ENCODE data around the gene SPSB2. TPM values are rescaled to one million over a fixed set of nuclear protein-coding genes. Genes with fewer than 3 reads are reported as not detected.
A peak's percentile ranks its signal among the peaks of the same experiment; 100 is the strongest.

SPSB2 gene
- total RNA-seq, 1 donor: 11.9 TPM

DNA sequence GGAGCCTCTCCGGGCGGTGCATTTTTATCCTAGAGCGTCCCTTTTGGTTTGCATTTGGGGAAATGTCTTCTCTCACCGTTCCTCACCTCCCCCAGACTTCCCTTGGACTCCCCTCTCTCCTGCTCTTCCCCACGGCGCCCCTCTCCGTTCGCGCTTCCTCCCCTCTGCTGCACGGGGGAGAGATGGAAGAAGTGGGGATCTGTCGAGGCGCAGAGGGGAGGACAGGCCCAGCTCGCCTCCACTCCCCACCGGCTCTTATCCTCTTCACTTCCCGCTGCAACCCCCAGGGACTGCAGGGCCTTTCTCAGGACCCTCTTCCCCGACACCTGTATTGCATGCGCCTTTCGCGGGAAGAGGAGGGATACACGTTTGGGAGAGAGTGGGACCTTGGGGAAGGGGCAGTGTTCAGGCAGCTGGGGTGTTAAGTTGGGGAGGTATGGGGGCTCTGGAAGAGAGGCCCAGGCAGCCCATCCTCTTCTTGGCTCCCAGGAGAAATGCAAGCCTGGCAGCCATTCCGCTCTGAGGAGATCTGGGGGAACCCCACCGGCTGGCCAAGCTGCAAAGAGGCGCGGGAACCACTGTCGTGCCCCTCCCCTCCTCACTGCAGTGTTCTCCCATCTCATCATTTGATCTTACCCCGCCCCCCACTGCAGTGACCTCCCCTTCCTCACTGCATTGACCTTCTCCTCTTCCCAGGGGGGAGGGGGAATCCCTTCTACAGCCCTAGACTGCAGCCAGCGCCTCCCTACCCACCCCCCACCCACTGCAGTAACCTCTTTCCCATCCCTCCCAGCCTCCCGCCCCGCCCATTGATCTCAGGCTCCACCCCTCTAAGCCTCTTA is 42.1 kb upstream of the SPSB2 start:
- Histone ChIP-seq H3K27ac (ENCODE audit: low read depth, low read length) (no peak overlapping the region), H3K4me2 (ENCODE audit: insufficient read depth, low read length) (peak overlapping the region; percentile 85), H3K9me3 (ENCODE audit: low read depth, low read length) (no peaks in the 10 kb centered on the region), H3K4me1 (ENCODE audit: insufficient read depth, low read length) (peaks cover 22% of the 10 kb centered on the region), H4K20me1 (ENCODE audit: insufficient read depth, low read length) (peaks cover 4% of the 10 kb centered on the region), H3K36me3 (ENCODE audit: insufficient read depth, low read length) (peaks cover 6% of the 10 kb centered on the region), H3K79me2 (ENCODE audit: insufficient read depth, low read length) (peaks cover 19% of the 10 kb centered on the region), H2AFZ (ENCODE audit: low read length) (peak overlapping the region; percentile 65), H3K4me3 (ENCODE audit: insufficient read depth, low read length) (peak overlapping the region; percentile 84), H3K27me3 (ENCODE audit: insufficient read depth, low read length) (no peaks in the 10 kb centered on the region)
- peak; percentile 77 for DNase-seq (ENCODE audit: insufficient read length, low spot score, missing footprints)
- TF ChIP-seq, protein P1, sequence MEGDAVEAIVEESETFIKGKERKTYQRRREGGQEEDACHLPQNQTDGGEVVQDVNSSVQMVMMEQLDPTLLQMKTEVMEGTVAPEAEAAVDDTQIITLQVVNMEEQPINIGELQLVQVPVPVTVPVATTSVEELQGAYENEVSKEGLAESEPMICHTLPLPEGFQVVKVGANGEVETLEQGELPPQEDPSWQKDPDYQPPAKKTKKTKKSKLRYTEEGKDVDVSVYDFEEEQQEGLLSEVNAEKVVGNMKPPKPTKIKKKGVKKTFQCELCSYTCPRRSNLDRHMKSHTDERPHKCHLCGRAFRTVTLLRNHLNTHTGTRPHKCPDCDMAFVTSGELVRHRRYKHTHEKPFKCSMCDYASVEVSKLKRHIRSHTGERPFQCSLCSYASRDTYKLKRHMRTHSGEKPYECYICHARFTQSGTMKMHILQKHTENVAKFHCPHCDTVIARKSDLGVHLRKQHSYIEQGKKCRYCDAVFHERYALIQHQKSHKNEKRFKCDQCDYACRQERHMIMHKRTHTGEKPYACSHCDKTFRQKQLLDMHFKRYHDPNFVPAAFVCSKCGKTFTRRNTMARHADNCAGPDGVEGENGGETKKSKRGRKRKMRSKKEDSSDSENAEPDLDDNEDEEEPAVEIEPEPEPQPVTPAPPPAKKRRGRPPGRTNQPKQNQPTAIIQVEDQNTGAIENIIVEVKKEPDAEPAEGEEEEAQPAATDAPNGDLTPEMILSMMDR (IDR thresholded peaks at IDR 0.05; ENCODE audit: extremely low read depth, low read depth, low read length): no peak

DNA sequence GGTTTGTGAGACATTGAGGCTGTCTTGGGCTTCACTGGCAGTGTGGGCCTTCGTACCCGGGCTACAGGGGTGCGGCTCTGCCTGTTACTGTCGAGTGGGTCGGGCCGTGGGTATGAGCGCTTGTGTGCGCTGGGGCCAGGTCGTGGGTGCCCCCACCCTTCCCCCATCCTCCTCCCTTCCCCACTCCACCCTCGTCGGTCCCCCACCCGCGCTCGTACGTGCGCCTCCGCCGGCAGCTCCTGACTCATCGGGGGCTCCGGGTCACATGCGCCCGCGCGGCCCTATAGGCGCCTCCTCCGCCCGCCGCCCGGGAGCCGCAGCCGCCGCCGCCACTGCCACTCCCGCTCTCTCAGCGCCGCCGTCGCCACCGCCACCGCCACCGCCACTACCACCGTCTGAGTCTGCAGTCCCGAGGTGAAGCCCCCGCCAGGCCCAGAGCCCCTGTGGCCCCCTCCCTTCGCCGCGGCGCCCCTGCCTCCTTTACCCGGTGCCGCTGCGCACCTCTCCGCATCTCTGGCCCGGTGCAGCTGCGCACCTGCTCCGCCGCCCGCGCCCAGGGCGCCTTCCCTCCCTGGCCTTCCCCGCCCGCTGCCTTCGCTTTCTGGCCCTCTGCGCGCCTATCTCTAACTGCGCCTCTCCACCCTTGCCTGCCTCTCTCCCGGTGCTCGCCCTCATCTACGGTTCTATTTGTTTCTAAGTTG is 41.3 kb upstream of the SPSB2 start, which contains the start of gene ENO2:
Gene ENO2 (plus strand): TSS at position 335 of the 701 bp plus-strand sequence. CDS start 1,253 bp downstream, outside the sequence.
- TF ChIP-seq, protein P1 (IDR thresholded peaks at IDR 0.05; ENCODE audit: extremely low read depth, low read depth, low read length): no peak
- H3K27ac ChIP-seq (ENCODE audit: low read depth, low read length): peak within 1 kb of the TSS; percentile 48
- H3K79me2 ChIP-seq (ENCODE audit: insufficient read depth, low read length): peaks cover 19% of the 10 kb centered on the region
- peaks cover 22% of the 10 kb centered on the region for H3K4me1 ChIP-seq (ENCODE audit: insufficient read depth, low read length)
- H4K20me1 ChIP-seq (ENCODE audit: insufficient read depth, low read length): peaks cover 4% of the 10 kb centered on the region
- H3K27me3 ChIP-seq (ENCODE audit: insufficient read depth, low read length): no peaks in the 10 kb centered on the region
- peak within 1 kb of the TSS; percentile 84 for H3K4me3 ChIP-seq (ENCODE audit: insufficient read depth, low read length)
- peaks cover 6% of the 10 kb centered on the region for H3K36me3 ChIP-seq (ENCODE audit: insufficient read depth, low read length)
- peak within 1 kb of the TSS; percentile 88 for H2AFZ ChIP-seq (ENCODE audit: low read length)
- peak within 1 kb of the TSS; percentile 85 for H3K4me2 ChIP-seq (ENCODE audit: insufficient read depth, low read length)
- no peaks in the 10 kb centered on the region for H3K9me3 ChIP-seq (ENCODE audit: low read depth, low read length)
- DNase-seq (ENCODE audit: insufficient read length, low spot score, missing footprints): peak; percentile 98

DNA sequence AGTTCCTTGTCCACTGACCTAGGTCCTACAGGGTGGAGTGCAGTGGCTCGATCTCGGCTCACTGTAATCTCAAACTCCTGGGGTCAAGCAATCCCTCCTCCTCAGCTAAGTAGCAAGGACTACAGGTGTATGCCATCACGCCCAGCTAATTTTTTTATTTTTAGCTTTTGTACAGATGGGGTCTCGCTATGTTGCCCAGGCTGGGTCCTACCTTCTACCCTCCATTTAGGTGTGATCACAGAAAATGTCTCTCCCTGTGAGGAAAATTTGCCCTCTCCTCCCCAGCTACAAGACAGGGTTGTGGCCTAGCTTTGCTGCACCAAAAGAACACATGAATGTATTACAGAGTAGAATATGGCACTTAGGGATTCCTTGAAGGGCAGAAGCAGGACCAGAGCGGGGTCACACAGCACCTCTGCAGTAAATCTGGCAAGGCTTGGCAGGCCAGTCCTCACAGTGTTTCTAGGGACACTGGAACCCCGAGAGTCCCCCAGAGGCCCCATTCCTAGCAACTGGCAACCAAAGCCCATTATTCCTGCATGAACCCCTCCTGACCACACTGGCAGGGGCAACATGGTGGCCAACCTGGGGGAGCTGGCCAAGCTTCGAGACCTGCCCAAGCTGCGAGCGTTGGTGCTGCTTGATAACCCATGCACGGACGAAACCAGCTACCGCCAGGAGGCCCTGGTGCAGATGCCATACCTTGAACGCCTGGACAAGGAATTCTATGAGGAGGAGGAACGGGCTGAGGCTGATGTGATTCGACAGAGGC is 39.2 kb upstream of the SPSB2 start:
- no peak overlapping the region for H3K27ac ChIP-seq (ENCODE audit: low read depth, low read length)
- H3K4me1 ChIP-seq (ENCODE audit: insufficient read depth, low read length): peaks cover 20% of the 10 kb centered on the region
- H2AFZ ChIP-seq (ENCODE audit: low read length): no peak overlapping the region
- no peak overlapping the region for H3K4me3 ChIP-seq (ENCODE audit: insufficient read depth, low read length)
- H3K27me3 ChIP-seq (ENCODE audit: insufficient read depth, low read length): no peaks in the 10 kb centered on the region
- H3K79me2 ChIP-seq (ENCODE audit: insufficient read depth, low read length): peaks cover 19% of the 10 kb centered on the region
- H3K9me3 ChIP-seq (ENCODE audit: low read depth, low read length): no peaks in the 10 kb centered on the region
- no peak for DNase-seq (ENCODE audit: insufficient read length, low spot score, missing footprints)
- H4K20me1 ChIP-seq (ENCODE audit: insufficient read depth, low read length): peaks cover 4% of the 10 kb centered on the region
- no peak overlapping the region for H3K4me2 ChIP-seq (ENCODE audit: insufficient read depth, low read length)
- peaks cover 4% of the 10 kb centered on the region for H3K36me3 ChIP-seq (ENCODE audit: insufficient read depth, low read length)
- TF ChIP-seq, protein P1 (IDR thresholded peaks at IDR 0.05; ENCODE audit: extremely low read depth, low read depth, low read length): no peak

Measured in osteoblast (primary cell).